Eye (tissue), 1 donor: ENCODE measurements around the gene ACTN2.

Experiments
- DNase-seq: peaks from one replicate; pipeline ENCODE4 v3.0.0-alpha.2; 2015

ACTN2 gene

DNA sequence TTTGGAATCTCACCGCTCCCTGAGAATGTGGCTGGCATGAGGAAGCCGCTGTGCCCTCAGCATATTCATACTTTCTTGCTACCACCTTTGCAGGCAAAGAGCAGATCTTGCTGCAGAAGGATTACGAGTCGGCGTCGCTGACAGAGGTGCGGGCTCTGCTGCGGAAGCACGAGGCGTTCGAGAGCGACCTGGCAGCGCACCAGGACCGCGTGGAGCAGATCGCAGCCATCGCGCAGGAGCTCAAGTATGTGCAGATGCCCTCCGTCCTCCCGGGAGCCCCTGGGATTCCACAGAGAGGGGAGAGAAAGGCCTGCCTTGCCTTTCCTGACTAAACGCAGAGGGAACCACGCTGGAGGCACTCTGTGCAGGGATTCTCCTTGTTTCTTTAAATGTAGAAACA lies 58.2 kb downstream of the ACTN2 start:
- no peak for DNase-seq

DNA sequence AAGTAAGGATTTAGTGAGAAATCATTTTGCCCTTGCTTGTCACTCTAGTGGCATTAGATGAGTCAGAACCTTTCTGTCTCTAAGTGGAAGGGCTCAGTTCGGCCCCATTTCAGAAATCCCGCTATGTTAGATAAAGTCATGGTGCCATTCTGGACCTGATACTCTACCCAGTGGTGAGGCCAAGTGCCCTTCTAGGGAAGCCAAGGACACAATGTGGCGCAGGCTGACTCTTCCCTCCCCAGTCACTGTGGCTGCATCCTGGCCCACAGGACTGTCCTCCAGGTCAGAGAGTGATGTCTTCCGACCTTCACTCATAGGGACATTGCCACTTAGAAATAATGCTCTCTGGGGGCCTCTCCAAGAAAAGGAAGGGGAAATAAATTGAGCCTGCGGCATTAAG lies 60.5 kb downstream of the ACTN2 start:
- DNase-seq, result no peak

DNA sequence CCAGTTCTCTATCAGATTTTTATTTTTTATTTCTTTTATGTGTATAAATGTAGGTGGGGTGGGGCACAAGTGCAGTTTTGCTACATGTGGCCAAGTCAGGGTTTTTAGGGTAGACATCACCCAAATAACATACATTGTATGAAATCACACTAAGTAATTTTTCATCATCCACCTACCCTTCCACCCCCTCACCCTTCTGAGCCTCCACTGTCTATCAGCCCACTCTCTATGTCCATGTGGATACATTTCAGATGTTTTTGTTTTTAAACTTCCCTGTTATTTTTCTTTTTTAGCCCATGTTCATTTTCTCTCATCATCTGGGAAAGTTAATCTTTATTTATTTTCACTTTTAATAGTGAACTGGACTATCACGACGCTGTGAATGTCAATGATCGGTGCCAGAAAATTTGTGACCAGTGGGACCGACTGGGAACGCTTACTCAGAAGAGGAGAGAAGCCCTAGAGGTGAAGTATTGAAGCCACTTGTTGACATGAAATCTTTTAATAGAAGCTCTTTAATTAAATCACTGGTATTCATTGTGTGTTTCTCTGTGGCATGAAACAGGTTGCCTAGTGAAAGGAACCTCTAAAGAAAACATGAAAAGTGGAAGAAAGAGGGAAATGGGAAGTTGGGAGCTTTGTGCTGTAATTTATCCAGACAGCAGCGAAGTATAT lies 61.1 kb downstream of the ACTN2 start:
- no peak for DNase-seq

DNA sequence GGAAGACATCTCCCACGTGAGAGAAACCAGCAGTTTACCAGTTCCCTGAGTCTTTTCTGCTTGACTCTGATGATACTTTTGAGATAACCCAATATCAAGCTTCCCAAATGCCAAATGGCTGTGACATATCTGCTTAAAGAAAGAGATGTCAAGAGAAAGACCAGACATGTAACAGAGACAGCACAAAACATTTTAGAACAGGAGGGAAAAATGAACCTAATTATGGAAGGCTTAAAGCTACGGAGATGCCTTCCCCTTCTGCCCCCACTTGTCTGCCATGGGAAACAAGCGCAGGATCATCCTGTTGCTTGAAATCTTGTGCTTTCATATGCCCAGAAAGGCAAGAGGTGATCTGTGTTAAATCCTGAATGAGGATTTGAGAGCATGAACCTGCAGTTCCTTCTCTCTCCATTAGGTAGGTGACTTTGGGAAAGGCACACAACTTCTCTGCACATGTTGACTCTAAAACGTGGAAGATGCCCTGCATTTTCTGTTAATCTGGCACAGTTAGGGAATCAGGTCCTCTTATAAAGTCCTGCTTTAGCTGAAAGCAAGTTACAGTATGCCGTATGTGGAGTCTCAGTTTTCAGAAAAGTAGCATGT lies 62.1 kb downstream of the ACTN2 start:
- no peak for DNase-seq

DNA sequence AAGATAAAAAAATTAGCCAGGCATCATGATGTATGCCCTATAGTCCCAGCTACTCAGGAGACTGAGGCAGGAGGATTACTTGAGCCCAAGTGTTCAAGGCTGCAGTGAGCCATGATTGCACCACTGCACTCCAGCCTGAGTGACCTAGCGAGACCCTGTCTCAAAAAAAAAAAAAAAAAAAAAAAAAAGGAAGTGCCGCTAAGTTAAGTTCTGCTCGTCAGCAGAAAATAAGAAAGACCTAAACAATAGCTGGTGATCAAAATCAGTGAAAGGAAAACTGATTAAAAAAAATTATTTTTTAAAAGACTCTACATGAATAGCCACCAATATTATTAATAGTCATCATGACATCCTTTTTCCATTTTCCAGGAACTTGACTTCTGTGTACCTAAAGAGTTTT lies 64.6 kb downstream of the ACTN2 start:
- no peak for DNase-seq

DNA sequence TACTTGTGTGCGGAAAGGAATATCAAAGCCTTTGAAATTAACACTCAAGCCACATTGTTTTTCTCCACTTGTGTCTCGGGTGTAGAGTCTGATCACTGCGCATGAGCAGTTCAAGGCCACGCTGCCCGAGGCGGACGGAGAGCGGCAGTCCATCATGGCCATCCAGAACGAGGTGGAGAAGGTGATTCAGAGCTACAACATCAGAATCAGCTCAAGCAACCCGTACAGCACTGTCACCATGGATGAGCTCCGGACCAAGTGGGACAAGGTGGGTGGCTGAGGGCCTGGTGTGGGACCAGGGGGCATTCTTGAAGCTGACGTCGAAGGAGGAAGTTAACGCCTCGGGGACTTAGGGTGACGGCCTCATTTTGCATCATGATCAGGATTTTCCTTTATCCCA lies 65.1 kb downstream of the ACTN2 start:
- DNase-seq, result no peak

DNA sequence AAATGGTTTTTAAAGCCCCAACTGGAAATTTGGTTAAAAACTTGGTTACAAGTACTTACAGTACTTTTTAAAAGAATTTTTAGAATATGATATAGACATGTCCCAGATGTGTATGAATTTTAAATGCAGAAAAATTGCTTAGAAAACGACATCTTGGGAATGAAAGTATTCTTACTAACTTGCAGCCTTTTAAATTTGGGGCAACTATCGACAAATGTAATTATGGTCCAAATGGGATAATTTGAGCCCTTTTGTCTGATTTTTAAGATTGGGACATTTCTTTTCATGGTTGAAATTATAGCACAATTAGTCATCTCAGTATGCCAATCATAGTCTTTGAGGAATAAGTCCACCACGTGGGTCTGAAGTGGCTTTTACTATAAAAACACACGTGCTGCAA lies 65.6 kb downstream of the ACTN2 start:
- no peak for DNase-seq

DNA sequence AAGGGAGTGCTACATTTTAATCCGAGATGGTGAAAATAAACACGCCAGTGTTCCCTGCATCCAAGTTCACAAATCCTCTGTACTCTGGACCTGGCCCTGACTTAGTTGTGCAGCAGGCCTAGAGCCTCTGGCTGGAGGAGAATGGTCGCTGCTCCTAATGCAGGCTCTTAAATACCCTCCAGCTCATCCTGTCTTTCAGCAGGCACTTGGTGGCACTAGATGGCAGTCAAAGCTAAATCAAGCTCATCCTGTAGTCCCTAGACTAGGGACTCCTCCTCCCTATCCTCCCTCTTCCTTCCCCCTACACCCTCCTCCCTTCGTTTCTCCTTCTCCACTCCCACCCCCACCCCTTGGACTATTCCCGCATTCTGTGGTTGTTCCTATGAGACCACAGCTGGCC lies 67.2 kb downstream of the ACTN2 start:
- peak; percentile 35 for DNase-seq

DNA sequence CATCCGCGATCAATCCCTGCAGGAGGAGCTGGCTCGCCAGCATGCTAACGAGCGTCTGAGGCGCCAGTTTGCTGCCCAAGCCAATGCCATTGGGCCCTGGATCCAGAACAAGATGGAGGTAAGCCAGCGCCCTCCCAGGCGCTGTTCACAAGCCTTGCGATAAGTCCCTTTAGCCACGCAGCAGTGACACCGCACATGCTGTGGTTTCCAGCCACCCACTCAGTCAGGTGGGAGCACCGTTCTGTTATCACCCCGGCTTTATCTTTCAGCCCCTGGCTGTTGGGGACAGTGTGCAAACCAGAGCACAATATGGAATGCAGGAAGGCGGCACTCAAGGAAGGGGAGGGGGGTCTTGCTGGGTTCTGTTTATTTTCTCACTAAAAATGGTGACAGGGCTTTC lies 67.7 kb downstream of the ACTN2 start:
- no peak for DNase-seq

DNA sequence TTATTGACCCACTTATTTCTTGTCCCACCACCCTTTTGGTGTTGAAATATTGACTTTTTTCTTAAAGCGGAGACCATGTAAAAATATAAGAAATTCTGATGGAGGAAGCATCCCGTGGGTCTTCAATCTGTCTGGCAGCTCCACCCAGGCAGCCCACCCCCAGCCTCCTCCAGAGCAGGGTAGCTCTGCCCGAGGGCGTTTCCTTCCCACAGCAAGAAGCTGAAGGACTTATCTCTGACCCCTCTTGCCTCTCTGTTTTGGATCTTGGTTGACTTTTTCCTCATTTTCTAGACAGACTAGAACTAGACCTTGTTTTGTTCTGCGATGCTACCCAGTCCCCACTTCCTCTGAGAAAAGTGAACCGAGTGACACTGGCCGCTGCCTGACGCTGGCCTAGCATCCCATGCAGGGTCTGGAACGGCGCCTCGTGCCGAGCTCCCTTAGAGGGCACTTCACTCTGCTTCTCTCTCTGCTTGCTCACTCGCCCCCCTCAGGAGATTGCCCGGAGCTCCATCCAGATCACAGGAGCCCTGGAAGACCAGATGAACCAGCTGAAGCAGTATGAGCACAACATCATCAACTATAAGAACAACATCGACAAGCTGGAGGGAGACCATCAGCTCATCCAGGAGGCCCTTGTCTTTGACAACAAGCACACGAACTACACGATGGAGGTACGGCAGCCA lies 68.4 kb downstream of the ACTN2 start:
- DNase-seq, result no peak

DNA sequence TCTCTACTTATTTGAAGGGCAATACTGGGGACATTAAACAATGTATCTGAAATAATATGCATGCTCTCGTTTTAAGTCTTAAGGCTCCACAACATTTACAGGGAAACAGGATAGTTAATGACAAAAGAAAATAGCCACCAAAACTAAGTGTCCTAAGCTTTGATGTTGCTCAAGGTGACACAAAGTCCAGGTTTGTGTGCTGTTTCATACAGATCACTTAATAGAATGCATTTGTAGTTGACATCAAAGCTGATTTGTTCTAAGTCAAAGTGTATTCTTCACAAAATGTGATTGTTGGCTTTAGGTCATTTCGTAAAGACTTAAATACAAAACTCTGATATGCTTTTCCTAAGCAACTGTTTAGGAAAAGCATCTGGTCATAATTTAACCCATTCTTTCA lies 71.3 kb downstream of the ACTN2 start:
- DNase-seq, result no peak

DNA sequence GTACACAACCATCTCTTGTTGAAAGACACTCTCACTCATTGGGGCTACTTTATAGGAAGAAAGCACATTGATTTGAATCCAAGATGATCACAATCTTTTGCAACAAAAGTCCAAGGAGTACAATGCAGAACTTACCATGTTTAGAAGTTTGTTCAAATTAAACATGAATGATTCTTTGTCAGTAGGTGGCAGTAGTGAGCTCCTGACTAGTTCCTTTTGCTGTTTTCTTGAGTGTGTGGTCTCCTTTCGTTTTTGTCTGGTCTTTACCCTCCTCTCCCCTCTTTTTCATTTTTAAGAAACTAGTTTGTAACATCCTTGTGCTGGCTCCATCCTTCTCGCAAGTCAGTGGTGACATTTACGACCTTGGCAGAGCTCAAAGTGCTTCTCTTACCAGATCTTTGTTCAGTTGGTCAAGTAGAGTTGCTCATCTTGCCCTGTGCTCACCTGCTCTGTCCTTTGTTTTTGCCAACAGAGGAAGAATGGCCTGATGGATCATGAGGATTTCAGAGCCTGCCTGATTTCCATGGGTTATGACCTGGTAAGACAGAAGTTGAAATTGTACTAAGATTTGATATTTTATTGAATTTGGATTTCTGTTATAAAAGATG lies 73.1 kb downstream of the ACTN2 start:
- DNase-seq, result peak; percentile 73

DNA sequence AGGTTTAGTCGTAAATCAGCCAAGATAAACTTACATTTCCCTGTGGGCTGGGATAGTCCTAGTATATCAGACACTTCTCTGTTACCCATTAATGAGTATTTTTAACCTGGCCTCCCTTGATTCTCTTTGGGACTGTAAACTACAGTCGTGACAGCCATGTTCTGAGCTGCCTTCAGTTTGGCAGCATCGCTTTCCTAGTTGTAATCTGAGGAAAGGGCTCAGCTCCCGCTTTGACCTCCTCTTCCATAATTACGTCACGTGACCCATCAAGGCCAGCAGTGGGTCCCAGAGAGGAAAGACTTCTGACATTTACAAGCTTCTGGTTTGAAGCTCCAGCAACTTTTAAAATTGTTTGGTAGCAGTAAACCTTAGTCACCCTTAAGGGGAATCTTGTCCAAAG lies 74.2 kb downstream of the ACTN2 start:
- no peak for DNase-seq

DNA sequence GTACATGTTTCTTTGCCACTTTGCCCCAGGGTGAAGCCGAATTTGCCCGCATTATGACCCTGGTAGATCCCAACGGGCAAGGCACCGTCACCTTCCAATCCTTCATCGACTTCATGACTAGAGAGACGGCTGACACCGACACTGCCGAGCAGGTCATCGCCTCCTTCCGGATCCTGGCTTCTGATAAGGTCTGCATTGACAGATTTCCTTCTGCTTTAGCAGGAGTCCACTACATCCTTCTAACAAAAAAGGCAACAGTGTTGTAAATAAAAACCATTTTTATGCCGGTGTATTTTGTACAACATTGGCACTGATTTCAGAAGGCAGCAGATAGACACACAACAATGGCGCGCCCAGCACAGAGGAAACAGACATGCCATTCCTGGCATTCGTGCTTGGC lies 74.7 kb downstream of the ACTN2 start:
- DNase-seq, result no peak

DNA sequence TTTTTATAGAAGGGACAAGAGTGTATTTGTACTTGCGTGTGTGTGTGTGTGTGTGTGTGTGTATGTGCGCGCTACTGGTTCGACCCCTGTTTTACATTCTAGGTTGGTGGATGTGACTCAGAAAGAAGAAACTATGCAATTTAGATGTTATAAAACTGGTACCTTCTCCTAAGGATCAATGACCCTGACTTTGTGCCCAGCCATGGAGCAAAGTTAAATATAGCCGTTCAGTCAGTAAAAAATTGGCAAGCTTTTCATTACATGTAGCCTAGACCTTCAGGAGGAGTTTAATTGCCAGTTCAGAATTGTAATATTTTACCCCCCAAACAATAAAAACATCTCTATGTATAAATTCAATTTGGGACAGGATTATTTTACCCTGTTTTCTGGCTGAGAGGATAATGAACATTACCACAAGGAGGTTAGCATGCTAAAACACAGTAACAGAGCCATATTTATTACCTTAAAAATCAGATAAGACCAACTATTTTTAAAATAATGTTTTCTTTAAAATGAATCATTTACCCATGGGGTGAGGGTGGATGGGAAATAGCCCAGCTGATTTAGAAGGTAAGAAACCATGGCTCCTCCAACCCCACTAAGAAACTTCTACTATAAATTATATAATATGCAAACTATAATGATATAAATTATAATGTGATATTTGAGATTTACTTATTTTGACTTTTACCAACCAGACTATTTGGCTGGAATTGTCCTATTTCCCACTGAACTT lies 75.3 kb downstream of the ACTN2 start:
- no peak for DNase-seq

DNA sequence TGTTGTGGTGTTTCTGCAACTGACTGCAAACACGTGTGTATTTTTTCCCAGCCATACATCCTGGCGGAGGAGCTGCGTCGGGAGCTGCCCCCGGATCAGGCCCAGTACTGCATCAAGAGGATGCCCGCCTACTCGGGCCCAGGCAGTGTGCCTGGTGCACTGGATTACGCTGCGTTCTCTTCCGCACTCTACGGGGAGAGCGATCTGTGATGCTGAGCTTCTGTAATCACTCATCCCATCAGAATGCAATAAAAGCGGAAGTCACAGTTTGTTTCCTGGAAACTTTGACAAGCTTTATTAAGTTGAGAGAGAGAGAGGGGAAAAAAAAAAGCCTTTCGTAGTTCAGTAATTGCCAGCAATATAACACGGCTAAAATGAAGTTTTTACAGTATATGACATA lies 76.1 kb downstream of the ACTN2 start:
- no peak for DNase-seq

DNA sequence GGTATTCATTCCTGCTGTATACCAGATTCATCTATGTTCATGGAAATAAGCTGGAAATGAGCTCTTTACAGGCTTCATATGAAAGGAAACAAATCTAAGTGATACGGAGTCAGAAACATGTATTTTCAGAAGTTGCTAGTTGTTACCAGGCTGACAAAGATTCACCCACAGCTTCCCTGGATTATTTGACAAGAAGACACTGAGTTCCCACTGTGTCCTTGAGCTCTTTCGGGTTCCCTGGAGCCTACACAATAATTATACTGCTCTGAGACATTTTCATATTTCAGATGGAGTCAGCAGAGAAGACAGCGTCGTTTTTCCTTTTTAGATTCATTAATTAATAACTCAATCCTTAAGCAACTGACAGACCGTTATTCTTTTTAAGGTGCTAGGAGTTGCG lies 79.5 kb downstream of the ACTN2 start:
- no peak for DNase-seq

DNA sequence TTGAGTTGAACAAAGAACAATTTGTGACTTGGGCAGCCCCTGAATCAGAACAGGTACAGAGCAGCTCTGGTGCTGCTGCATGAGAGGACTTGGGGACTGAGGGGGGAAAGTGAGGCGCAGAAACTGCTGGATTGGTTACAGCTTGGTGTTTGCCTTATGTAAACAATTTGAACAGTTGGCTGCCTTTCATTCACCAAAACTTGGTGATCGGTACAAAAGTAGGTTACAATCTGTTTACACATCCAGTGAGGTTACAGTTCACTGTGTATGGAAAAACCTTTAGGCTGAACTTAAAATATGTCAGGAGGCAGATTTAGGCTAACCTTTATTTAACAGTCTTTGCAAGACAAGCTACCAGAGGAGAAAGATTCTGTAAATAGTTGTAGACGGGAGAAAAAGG lies 80.2 kb downstream of the ACTN2 start:
- DNase-seq, result no peak

DNA sequence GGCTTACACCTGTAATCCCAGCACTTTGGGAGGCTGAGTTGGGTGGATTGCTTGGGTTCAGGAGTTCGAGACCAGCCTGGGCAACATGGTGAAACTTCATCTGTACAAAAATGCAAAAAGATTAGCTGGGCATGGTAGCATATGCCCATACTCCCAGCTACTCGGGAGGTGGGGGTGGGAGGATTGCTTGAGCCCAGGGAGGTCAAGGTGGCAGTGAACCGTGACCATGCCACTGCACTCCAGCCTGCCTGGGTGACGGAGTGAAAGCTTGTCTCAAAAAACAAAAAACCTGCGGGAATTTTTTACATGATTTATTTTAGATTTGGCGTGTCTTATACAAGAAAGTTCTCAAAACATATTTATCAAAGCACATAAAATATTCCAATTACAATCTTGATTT lies 81.0 kb downstream of the ACTN2 start:
- DNase-seq, result no peak

DNA sequence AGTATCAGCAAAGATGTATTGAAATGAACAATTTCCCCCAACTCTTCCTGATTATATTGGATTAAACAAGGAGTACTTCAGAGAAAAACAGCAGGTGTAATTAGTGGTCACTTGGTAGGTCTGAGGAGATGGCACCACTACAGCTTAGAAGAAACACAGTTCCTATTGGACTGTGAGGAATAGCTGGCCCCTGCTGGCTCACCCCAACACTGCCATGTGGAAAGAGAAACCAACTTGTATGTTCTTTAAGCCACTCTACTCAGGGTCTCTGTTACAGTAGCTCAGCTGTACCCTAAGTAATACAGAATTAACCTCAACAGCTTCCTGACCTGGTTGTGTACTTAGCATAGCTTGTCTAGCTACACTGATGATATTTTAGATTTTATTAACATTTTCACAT lies 82.3 kb downstream of the ACTN2 start:
- no peak for DNase-seq

DNA sequence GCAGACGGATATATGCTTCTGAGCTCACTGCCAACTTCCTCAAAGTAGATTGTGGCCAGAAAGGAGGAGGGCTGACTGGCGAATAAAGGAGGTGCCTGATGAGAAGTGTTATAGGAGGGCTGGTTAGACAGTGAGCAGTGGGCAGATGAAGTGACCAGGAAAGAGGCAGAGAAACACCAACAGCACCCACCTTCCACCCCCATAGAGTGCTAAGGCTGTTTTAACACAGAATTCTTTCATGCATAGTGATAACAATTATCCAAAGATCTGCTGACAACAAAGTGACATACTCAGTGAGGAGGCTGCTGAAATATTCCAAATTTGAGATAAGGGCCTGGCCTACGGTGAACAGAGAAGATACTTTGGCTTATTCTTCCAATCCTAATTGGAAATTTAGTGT lies 87.6 kb downstream of the ACTN2 start:
- no peak for DNase-seq

DNA sequence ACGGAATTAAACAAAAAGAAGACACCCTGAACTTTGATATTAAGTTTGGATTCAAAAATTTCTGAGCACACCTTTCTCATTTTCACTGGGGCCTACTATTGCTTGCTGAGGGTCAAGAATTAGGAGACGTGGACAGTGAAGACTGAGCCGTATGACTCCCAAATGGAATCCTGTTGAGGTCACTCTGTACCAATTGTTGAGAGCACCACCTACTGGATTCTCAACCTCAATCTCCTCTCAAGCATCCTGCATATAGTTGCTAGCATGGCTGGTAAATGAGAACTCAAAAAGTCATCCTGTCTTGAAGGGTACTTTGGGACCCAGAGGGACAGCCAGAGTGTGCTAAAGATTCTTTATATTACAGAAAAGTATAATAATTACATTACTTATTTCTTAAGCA lies 88.6 kb downstream of the ACTN2 start:
- DNase-seq, result no peak

DNA sequence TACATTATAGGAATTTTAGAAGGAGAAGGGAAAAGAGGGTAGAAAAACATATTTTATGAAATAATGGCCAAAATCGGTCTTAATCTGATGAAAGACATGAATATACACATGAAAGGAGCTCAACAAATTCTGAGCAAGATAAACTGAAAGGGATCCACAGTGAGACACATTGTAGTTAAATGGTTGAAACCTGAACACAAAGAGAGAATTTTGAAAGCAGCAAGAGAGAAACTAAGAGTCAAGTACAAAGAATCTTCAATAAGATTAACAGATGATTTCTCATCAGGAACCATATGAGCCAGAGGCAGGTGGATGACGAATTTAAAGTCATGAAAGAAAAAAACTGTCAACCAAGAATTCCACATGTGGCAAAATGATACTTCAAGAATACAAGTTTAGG lies 93.0 kb downstream of the ACTN2 start:
- no peak for DNase-seq

DNA sequence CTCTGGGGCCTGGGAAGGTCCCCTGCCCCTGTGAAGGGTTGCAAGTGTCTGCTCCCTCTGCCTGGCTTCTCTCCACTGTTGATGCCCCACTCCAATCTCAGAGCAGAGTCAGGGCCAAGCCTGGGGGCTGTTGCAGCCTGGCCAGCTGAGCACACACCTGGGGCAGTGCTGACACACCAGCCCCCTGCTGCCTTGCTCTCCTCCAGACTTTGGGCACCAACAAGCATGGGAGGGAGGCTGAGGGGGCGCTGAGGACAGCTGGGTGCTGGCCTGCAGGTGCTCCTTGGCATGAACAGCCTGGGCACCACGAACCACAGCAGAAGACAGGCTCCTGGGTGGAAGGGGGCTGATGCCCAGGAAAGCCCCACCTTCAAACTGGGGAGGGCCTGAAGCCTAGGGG lies 99.2 kb downstream of the ACTN2 start:
- DNase-seq, result no peak
